Measurements from ENCODE around the gene VPS9D1. TPM values are rescaled to one million over a fixed set of nuclear protein-coding genes. Genes with fewer than 3 reads are reported as not detected.

Gene VPS9D1
- total and polyA plus RNA-seq, 2 experiments from 2014 or later: 2.1 to 2.2 TPM

DNA sequence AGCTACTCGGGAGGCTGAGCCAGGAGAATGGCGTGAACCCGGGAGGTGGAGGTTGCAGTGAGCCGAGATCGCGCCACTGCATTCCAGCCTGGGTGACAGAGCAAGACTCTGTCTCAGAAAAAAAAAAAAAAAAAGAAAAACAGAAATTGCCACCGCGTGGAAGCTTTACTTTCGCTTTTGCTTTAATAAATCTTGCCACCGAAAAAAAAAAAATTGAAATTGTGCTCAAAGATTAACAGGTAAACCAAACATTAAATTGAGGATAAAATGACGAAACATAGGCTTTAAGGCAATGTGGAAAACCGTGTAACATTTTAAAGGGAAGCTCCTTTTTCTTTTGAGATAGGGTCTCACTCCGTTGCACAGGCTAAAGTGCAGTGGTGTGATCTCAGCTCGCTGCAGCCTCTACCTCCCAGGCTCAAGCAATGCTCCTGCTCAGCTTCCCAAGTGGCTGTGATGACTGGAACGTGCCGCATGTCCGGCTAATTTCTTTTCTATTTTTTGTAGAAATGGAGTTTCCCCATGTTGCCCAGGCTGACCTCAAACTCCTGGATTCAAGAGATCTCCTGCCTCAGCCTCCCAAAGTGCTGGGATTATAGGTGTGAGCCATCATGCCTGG, 40.7 kb upstream of the VPS9D1 start (continued):
- TF ChIP-seq, protein P1, sequence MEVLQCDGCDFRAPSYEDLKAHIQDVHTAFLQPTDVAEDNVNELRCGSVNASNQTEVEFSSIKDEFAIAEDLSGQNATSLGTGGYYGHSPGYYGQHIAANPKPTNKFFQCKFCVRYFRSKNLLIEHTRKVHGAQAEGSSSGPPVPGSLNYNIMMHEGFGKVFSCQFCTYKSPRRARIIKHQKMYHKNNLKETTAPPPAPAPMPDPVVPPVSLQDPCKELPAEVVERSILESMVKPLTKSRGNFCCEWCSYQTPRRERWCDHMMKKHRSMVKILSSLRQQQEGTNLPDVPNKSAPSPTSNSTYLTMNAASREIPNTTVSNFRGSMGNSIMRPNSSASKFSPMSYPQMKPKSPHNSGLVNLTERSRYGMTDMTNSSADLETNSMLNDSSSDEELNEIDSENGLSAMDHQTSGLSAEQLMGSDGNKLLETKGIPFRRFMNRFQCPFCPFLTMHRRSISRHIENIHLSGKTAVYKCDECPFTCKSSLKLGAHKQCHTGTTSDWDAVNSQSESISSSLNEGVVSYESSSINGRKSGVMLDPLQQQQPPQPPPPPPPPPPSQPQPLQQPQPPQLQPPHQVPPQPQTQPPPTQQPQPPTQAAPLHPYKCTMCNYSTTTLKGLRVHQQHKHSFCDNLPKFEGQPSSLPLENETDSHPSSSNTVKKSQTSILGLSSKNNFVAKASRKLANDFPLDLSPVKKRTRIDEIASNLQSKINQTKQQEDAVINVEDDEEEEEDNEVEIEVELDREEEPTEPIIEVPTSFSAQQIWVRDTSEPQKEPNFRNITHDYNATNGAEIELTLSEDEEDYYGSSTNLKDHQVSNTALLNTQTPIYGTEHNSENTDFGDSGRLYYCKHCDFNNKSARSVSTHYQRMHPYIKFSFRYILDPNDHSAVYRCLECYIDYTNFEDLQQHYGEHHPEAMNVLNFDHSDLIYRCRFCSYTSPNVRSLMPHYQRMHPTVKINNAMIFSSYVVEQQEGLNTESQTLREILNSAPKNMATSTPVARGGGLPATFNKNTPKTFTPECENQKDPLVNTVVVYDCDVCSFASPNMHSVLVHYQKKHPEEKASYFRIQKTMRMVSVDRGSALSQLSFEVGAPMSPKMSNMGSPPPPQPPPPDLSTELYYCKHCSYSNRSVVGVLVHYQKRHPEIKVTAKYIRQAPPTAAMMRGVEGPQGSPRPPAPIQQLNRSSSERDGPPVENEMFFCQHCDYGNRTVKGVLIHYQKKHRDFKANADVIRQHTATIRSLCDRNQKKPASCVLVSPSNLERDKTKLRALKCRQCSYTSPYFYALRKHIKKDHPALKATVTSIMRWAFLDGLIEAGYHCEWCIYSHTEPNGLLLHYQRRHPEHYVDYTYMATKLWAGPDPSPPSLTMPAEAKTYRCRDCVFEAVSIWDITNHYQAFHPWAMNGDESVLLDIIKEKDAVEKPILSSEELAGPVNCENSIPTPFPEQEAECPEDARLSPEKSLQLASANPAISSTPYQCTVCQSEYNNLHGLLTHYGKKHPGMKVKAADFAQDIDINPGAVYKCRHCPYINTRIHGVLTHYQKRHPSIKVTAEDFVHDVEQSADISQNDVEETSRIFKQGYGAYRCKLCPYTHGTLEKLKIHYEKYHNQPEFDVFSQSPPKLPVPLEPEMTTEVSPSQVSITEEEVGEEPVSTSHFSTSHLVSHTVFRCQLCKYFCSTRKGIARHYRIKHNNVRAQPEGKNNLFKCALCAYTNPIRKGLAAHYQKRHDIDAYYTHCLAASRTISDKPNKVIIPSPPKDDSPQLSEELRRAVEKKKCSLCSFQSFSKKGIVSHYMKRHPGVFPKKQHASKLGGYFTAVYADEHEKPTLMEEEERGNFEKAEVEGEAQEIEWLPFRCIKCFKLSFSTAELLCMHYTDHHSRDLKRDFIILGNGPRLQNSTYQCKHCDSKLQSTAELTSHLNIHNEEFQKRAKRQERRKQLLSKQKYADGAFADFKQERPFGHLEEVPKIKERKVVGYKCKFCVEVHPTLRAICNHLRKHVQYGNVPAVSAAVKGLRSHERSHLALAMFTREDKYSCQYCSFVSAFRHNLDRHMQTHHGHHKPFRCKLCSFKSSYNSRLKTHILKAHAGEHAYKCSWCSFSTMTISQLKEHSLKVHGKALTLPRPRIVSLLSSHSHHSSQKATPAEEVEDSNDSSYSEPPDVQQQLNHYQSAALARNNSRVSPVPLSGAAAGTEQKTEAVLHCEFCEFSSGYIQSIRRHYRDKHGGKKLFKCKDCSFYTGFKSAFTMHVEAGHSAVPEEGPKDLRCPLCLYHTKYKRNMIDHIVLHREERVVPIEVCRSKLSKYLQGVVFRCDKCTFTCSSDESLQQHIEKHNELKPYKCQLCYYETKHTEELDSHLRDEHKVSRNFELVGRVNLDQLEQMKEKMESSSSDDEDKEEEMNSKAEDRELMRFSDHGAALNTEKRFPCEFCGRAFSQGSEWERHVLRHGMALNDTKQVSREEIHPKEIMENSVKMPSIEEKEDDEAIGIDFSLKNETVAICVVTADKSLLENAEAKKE (CRISPR knock-in tag; IDR thresholded peaks at IDR 0.05): no peak
- TF ChIP-seq CTCF (conservative IDR thresholded peaks at IDR 0.05; ENCODE audit: low read depth in 2 of 2) (no peak), NANOG (IDR thresholded peaks at IDR 0.05; ENCODE audit: borderline replicate concordance) (no peak), EZH2phosphoT487 (IDR thresholded peaks at IDR 0.05; ENCODE audit: unreplicated experiment) (no peak), CREB1 (CRISPR knock-in tag; IDR thresholded peaks at IDR 0.05; ENCODE audit: low read depth) (no peak), POLR2AphosphoS5 (IDR thresholded peaks at IDR 0.05; ENCODE audit: low read depth) (no peak), STAT1 (IDR thresholded peaks at IDR 0.05; ENCODE audit: unreplicated experiment) (no peak)

All from GM23338 (cell line).